ENCODE measurements around the gene SH3GL3.

DNA sequence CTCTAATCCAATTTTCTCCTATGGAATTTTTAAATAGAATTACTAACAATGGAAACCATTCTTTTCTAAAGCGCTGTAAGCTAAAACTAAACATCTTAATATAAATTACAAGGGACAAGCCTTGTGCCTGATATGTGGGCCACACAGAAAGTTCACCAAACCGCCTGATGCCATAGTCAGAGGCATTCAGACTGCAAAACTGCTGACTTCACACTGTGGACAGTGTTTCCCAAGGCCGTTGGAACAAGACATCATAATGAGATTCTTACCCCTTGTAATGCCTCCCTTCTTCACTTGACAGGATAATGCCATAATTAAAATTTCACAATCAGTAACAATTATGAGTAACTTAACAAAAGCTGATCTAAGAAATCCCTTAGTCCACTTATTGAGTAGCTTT lies 14.9 kb downstream of the SH3GL3 start:
- TF ChIP-seq, protein P1, sequence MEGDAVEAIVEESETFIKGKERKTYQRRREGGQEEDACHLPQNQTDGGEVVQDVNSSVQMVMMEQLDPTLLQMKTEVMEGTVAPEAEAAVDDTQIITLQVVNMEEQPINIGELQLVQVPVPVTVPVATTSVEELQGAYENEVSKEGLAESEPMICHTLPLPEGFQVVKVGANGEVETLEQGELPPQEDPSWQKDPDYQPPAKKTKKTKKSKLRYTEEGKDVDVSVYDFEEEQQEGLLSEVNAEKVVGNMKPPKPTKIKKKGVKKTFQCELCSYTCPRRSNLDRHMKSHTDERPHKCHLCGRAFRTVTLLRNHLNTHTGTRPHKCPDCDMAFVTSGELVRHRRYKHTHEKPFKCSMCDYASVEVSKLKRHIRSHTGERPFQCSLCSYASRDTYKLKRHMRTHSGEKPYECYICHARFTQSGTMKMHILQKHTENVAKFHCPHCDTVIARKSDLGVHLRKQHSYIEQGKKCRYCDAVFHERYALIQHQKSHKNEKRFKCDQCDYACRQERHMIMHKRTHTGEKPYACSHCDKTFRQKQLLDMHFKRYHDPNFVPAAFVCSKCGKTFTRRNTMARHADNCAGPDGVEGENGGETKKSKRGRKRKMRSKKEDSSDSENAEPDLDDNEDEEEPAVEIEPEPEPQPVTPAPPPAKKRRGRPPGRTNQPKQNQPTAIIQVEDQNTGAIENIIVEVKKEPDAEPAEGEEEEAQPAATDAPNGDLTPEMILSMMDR (IDR thresholded peaks at IDR 0.05), result no peak
- no peak for TF ChIP-seq EP300 (IDR thresholded peaks at IDR 0.05)
